Loucy (cell line): ENCODE measurements around the gene PTPRT.

Experiments used
- H2AFZ ChIP-seq: fragments of 200-600 bp; sonication (generic); 2 replicates; pipeline ENCODE4 v1.6.0; 2016; ENCODE audit warnings: antibody characterized with exemption, mild to moderate bottlenecking, low read length, moderate library complexity
- H3F3A ChIP-seq: fragments of 200-600 bp; 2 replicates; pipeline ENCODE4 v1.6.0; 2016; ENCODE audit warnings: antibody characterized with exemption, low read depth, mild to moderate bottlenecking
- H3K27me3 ChIP-seq: fragments of 200-600 bp; sonication (generic); 2 replicates; pipeline ENCODE4 v1.6.1; 2014; ENCODE audit warnings: low read length, mild to moderate bottlenecking; ENCODE audit not compliant: insufficient read depth, poor library complexity, severe bottlenecking
- H3K36me3 ChIP-seq: fragments of 200-600 bp; sonication (generic); 2 replicates; pipeline ENCODE4 v1.6.1; 2016; ENCODE audit warnings: low read length; ENCODE audit not compliant: insufficient read depth
- H3K4me1 ChIP-seq: fragments of 200-600 bp; sonication (generic); 2 replicates; pipeline ENCODE4 v1.5.1; 2014; ENCODE audit warnings: low read length, mild to moderate bottlenecking; ENCODE audit not compliant: insufficient read depth, poor library complexity, severe bottlenecking
- H3K4me2 ChIP-seq: fragments of 200-600 bp; sonication (generic); 2 replicates; pipeline ENCODE4 v1.6.0; 2014; ENCODE audit warnings: antibody characterized with exemption, low read length, low read depth, mild to moderate bottlenecking; ENCODE audit not compliant: poor library complexity, severe bottlenecking
- H3K4me3 ChIP-seq: fragments of 200-600 bp; sonication (generic); 2 replicates; pipeline ENCODE4 v1.5.1; 2014; ENCODE audit warnings: low read length, mild to moderate bottlenecking, mixed read lengths; ENCODE audit not compliant: poor library complexity, severe bottlenecking
- H3K79me2 ChIP-seq: fragments of 200-600 bp; sonication (generic); 2 replicates; pipeline ENCODE4 v1.6.1; 2014; ENCODE audit warnings: low read length; ENCODE audit not compliant: insufficient read depth
- H3K9ac ChIP-seq: fragments of 200-600 bp; sonication (generic); 2 replicates; pipeline ENCODE4 v1.6.0; 2014; ENCODE audit warnings: mild to moderate bottlenecking, low read depth, low read length, moderate library complexity; ENCODE audit not compliant: poor library complexity, severe bottlenecking
- H3K9me2 ChIP-seq: fragments of 200-600 bp; sonication (generic); replicated peaks from 2 replicates; pipeline ENCODE4 v1.6.1; 2016; ENCODE audit warnings: low read depth, low read length, mixed read lengths
- H3K9me3 ChIP-seq: fragments of 200-600 bp; sonication (generic); 2 replicates; pipeline ENCODE4 v1.6.1; 2014; ENCODE audit warnings: mild to moderate bottlenecking, antibody characterized with exemption, low read length, low read depth; ENCODE audit not compliant: insufficient read depth
- H4K20me1 ChIP-seq: fragments of 200-600 bp; sonication (generic); 2 replicates; pipeline ENCODE4 v1.6.0; 2014; ENCODE audit warnings: antibody characterized with exemption, low read length, mild to moderate bottlenecking; ENCODE audit not compliant: insufficient read depth, poor library complexity, severe bottlenecking
- EZH2phosphoT487 ChIP-seq: fragments of 200-600 bp; IDR thresholded peaks from 2 replicates; pipeline ENCODE4 v1.6.1; 2018; ENCODE audit warnings: antibody characterized with exemption, mild to moderate bottlenecking, moderate library complexity, borderline replicate concordance
- TF ChIP-seq, protein P1 (sequence below): fragments of 200-600 bp; sonication (generic); conservative IDR thresholded peaks from 2 replicates; pipeline ENCODE4 v1.5.1; 2014; ENCODE audit warnings: mild to moderate bottlenecking, antibody characterized with exemption, low read length

The PTPRT gene

DNA sequence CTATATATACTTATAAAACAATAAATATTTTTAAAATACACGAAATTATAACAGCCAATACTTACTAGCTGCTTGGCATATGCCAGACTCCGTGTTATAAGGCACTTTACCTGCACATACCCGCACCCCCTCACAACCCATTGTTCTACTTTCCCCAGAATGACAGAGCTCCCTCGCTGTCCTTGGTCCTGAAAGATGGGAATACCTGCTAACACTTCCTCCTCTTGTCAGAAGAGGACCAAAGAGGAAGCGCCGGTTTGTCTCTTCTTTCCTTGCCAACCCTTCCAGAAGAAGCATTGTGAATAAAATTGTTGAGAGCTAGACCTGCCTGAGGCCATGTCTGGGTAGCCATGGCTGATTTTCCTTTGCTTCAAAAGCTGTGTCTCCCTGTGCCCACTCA lies 149.3 kb downstream of the PTPRT start:
- no peaks in the 10 kb centered on the region for H3F3A ChIP-seq
- no peaks in the 10 kb centered on the region for H3K4me1 ChIP-seq
- no peaks in the 10 kb centered on the region for H3K36me3 ChIP-seq
- no peaks in the 10 kb centered on the region for H3K27me3 ChIP-seq
- H3K9ac ChIP-seq = no peak overlapping the region
- H3K9me2 ChIP-seq = no peaks in the 10 kb centered on the region
- no peaks in the 10 kb centered on the region for H4K20me1 ChIP-seq
- no peak overlapping the region for H2AFZ ChIP-seq
- no peak overlapping the region for H3K4me2 ChIP-seq
- TF ChIP-seq, protein P1, sequence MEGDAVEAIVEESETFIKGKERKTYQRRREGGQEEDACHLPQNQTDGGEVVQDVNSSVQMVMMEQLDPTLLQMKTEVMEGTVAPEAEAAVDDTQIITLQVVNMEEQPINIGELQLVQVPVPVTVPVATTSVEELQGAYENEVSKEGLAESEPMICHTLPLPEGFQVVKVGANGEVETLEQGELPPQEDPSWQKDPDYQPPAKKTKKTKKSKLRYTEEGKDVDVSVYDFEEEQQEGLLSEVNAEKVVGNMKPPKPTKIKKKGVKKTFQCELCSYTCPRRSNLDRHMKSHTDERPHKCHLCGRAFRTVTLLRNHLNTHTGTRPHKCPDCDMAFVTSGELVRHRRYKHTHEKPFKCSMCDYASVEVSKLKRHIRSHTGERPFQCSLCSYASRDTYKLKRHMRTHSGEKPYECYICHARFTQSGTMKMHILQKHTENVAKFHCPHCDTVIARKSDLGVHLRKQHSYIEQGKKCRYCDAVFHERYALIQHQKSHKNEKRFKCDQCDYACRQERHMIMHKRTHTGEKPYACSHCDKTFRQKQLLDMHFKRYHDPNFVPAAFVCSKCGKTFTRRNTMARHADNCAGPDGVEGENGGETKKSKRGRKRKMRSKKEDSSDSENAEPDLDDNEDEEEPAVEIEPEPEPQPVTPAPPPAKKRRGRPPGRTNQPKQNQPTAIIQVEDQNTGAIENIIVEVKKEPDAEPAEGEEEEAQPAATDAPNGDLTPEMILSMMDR = no peak
- TF ChIP-seq EZH2phosphoT487 = no peak
- no peaks in the 10 kb centered on the region for H3K79me2 ChIP-seq
- H3K9me3 ChIP-seq = no peaks in the 10 kb centered on the region; the same call in 1 of the 2 replicates
- no peak overlapping the region for H3K4me3 ChIP-seq

DNA sequence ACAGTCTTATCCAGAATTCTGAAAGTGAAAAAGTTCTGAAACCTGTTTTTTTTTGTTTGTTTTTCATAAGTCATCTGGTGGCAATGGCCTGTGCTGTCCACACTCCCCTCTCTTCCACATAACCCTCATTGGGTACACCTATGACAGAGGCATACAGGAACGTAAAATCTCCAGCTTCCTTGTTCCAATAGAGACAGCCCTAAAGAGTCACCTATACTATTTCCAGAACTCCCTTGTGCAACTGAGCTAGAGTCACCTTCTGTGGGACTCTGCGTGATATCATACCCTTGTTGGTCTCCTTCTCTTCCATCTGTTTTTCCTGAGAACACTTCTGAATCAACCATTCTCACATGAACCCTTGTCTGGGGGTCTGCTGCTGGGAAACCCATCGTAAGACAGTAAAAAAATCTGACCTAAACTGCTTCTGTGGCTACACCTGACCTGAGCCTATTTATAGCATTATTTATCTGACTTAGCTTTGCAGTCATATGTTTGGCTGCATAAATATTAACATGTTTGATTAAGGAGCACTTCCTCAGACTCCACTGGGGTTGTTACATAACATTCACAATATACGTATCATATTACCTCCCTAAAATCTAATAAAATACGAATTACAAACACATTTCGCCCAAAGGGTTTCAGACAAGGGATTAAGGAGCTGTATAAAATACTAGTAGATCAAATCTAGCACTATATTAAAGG lies 151.9 kb downstream of the PTPRT start:
- Histone ChIP-seq H3K27me3 (no peaks in the 10 kb centered on the region), H3K9me2 (no peaks in the 10 kb centered on the region), H3K4me3 (no peak overlapping the region), H3K79me2 (no peaks in the 10 kb centered on the region), H3F3A (no peaks in the 10 kb centered on the region), H2AFZ (no peak overlapping the region), H3K9ac (no peak overlapping the region), H3K36me3 (no peaks in the 10 kb centered on the region), H4K20me1 (no peaks in the 10 kb centered on the region), H3K9me3 (no peaks in the 10 kb centered on the region), H3K4me2 (no peak overlapping the region), H3K4me1 (no peaks in the 10 kb centered on the region)
- TF ChIP-seq, protein P1 = no peak
- TF ChIP-seq EZH2phosphoT487 = no peak

DNA sequence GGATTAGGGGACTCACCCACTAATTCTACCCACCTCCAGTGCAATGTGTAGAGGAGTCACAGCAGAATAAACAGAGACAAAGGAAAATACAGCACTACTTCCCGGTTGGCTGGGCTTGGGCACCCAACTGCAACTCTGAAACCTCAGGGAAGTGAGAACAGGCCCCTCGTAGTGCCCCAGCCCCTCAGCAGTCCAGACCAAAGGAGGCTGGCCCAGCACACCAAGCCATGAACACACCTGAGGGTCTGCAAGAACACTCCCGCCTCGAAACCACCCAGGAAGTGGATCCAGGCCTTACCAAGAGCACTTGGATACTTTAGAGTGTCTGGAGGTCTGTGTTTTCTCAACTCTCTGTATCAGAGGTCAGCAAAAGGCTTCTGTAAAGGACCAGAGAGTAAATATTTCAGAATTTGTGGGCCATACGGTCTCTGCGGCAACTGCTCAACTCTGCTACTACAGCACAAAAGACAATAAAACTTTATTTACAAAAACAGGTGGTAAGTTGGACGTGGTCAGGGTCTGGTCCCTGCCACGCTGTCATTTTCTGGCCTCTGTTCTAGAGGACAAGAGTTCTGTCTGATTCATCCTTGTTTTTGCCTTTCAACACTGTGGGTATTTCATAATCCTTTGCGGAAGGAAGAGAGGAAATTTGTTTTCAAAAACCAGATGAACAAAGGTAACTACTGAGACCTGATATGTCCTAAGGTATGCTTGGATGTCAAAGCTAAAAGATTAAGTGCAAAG lies 154.6 kb downstream of the PTPRT start:
- Histone ChIP-seq H3K4me1 (no peaks in the 10 kb centered on the region), H3K79me2 (no peaks in the 10 kb centered on the region), H3K4me3 (no peak overlapping the region), H3F3A (no peaks in the 10 kb centered on the region), H3K9ac (no peak overlapping the region), H3K9me2 (no peaks in the 10 kb centered on the region), H3K9me3 (no peaks in the 10 kb centered on the region), H3K36me3 (no peaks in the 10 kb centered on the region), H4K20me1 (no peaks in the 10 kb centered on the region), H3K27me3 (no peaks in the 10 kb centered on the region), H2AFZ (no peak overlapping the region), H3K4me2 (no peak overlapping the region)
- TF ChIP-seq EZH2phosphoT487 = no peak
- TF ChIP-seq, protein P1 = no peak
